Activated CD8-positive, alpha-beta memory T cell treated with anti-CD3 and anti-CD28 coated beads for 1 hour (primary cell): Measurements from ENCODE around the gene KIAA1191.
"Not testable (repeated sequence)": the region's sequence is repeated elsewhere in the genome, so short reads cannot be mapped to it uniquely, and the experiment has no call there.

Experiments used
- DNase-seq, 2 donors: peaks; one replicate each; pipeline ENCODE4 v3.0.0-alpha.2; 2020; ENCODE audit warnings: low read depth in 1 of 2; ENCODE audit errors: extremely low read depth in 1 of 2

Gene KIAA1191

GRCh38 chr5:176361437-176362232 lies at the start of gene KIAA1191:
KIAA1191 (minus strand) TSS chr5:176361764; CDS start chr5:176359508, 2,256 bp downstream.
- peak; percentile 81 to 90 for DNase-seq

GRCh38 chr5:176410486-176411180 lies 49.1 kb upstream of the KIAA1191 start:
- no peak for DNase-seq

GRCh38 chr5:176409765-176410164 lies 48.2 kb upstream of the KIAA1191 start:
- no peak for DNase-seq

GRCh38 chr5:176408590-176408989 lies 47.0 kb upstream of the KIAA1191 start:
- DNase-seq, result no peak

- not testable (repeated sequence) for DNase-seq
Measured at GRCh38 chr5:176408252-176408573, 46.6 kb upstream of the KIAA1191 start.

- DNase-seq, result no peak
Measured at GRCh38 chr5:176407456-176408251, 46.1 kb upstream of the KIAA1191 start.

GRCh38 chr5:176406436-176407052 lies 45.0 kb upstream of the KIAA1191 start:
- DNase-seq, result no peak

GRCh38 chr5:176405656-176406435 lies 44.3 kb upstream of the KIAA1191 start:
- DNase-seq, result no peak

GRCh38 chr5:176401281-176402205 lies 40.0 kb upstream of the KIAA1191 start:
- DNase-seq, result no peak

- DNase-seq, result no peak
Measured at GRCh38 chr5:176400382-176401156, 39.0 kb upstream of the KIAA1191 start.

GRCh38 chr5:176397736-176398420 lies 36.3 kb upstream of the KIAA1191 start:
- DNase-seq, result no peak

- DNase-seq, result no peak
Measured at GRCh38 chr5:176396330-176396729, 34.8 kb upstream of the KIAA1191 start.

- no peak for DNase-seq
Measured at GRCh38 chr5:176394881-176395675, 33.5 kb upstream of the KIAA1191 start.

- DNase-seq, result no peak
Measured at GRCh38 chr5:176394096-176394495, 32.5 kb upstream of the KIAA1191 start.

- no peak for DNase-seq
Measured at GRCh38 chr5:176392526-176392925, 31.0 kb upstream of the KIAA1191 start.

- DNase-seq, result no peak
Measured at GRCh38 chr5:176391999-176392398, 30.4 kb upstream of the KIAA1191 start.

- DNase-seq, result no peak
Measured at GRCh38 chr5:176391479-176391878, 29.9 kb upstream of the KIAA1191 start.
